GM10266 (cell line): ENCODE results near the gene ARHGAP15.

Experiments
- DNase-seq: peaks from one replicate; pipeline ENCODE4 v3.0.0; 2012; ENCODE audit errors: extremely low spot score
- CTCF ChIP-seq: IDR thresholded peaks from 2 replicates; pipeline ENCODE4 v1.5.1; 2012; ENCODE audit warnings: mild to moderate bottlenecking, low read depth; ENCODE audit not compliant: control insufficient read depth, insufficient read depth; ENCODE audit errors: missing control alignments

The ARHGAP15 gene

GRCh38 chr2:143581134-143581533, 451.9 kb downstream of the ARHGAP15 start:
- no peak for TF ChIP-seq CTCF
- DNase-seq, result no peak

- no peak for TF ChIP-seq CTCF
- DNase-seq, result no peak
Measured at GRCh38 chr2:143582046-143582747, 453.0 kb downstream of the ARHGAP15 start.

- no peak for TF ChIP-seq CTCF
- no peak for DNase-seq
Measured at GRCh38 chr2:143584936-143585335, 455.7 kb downstream of the ARHGAP15 start.

- no peak for DNase-seq
- TF ChIP-seq CTCF, result no peak
Measured at GRCh38 chr2:143586119-143586518, 456.9 kb downstream of the ARHGAP15 start.

GRCh38 chr2:143588746-143589145, 459.5 kb downstream of the ARHGAP15 start:
- no peak for TF ChIP-seq CTCF

GRCh38 chr2:143594161-143594560, 464.9 kb downstream of the ARHGAP15 start:
- TF ChIP-seq CTCF, result no peak
- DNase-seq, result no peak

More at GRCh38 chr2:143588746-143589145, 459.5 kb downstream of the ARHGAP15 start:
- no peak for DNase-seq

- no peak for DNase-seq
Measured at GRCh38 chr2:143594745-143595144, 465.5 kb downstream of the ARHGAP15 start.

More at GRCh38 chr2:143594745-143595144, 465.5 kb downstream of the ARHGAP15 start:
- no peak for TF ChIP-seq CTCF
